GM12872 (cell line): Measurements from ENCODE around the gene OTUB1.

Source experiments
- TF ChIP-seq, protein P1 (sequence below): IDR thresholded peaks from 3 replicates; pipeline ENCODE4 v1.5.1; 2011; ENCODE audit warnings: low read depth, mild to moderate bottlenecking, low read length, moderate library complexity; ENCODE audit not compliant: insufficient read depth

The OTUB1 gene

DNA sequence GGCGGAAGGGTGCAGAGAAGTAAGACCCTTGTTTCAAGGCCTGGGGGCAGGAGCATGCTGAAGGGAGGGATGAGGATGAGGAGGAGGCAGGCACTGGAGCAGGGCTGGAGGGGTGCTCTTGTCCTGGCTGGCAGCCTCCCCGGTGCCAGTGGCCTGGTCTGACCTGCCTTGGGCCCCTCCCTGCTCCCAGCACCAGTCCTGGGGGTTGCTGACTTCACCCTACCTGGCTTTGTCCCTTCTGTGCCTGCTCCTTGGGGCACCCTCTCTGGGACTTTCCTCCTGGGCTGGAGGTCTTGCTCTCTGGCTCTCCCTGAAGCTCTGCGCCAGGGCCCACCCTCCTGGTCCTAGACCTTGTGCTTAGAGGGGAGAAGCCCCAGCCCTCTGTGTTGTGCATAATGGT, 44.8 kb downstream of the OTUB1 start:
- TF ChIP-seq, protein P1, sequence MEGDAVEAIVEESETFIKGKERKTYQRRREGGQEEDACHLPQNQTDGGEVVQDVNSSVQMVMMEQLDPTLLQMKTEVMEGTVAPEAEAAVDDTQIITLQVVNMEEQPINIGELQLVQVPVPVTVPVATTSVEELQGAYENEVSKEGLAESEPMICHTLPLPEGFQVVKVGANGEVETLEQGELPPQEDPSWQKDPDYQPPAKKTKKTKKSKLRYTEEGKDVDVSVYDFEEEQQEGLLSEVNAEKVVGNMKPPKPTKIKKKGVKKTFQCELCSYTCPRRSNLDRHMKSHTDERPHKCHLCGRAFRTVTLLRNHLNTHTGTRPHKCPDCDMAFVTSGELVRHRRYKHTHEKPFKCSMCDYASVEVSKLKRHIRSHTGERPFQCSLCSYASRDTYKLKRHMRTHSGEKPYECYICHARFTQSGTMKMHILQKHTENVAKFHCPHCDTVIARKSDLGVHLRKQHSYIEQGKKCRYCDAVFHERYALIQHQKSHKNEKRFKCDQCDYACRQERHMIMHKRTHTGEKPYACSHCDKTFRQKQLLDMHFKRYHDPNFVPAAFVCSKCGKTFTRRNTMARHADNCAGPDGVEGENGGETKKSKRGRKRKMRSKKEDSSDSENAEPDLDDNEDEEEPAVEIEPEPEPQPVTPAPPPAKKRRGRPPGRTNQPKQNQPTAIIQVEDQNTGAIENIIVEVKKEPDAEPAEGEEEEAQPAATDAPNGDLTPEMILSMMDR = no peak

DNA sequence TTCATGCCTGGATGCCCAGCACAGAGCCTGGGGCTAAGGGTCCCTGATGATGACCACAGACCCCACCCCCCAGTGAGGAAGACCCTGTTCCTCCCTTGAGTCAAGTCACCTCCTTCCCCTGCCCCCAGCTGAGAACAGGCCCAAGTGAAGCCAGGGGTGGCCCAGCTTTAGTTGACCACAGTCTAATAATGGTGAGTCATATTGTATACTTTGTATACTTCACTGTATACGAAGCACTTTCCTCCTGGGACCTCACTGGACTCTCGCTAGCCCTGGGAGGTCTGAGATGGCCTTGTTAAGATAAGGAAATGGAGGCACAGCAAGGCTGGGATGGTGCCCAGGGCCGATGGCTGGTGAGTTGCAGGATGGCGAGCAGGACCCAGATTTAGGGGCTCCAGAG, 45.8 kb downstream of the OTUB1 start:
- TF ChIP-seq, protein P1 = no peak

DNA sequence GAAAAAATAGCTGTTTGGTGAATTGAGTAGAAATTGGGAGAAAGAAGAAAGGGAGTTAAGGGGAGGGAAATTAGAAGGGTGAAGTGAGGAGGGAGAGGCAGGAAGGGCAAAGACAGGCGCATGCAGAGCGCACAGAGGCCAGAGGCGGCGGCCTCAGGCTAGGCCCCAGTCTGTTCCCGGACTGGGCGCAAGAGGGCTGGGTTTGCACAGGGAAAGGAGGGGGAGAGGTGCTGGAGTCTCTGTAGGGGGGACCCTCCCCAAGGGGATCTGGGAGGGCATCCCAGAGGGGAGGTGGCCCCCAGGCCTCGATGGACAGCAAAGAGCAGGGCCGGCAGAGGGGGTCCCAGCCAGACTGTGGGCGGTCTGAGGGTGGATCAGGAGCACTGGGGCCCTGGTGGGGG, 48.2 kb downstream of the OTUB1 start:
- TF ChIP-seq, protein P1 = no peak

DNA sequence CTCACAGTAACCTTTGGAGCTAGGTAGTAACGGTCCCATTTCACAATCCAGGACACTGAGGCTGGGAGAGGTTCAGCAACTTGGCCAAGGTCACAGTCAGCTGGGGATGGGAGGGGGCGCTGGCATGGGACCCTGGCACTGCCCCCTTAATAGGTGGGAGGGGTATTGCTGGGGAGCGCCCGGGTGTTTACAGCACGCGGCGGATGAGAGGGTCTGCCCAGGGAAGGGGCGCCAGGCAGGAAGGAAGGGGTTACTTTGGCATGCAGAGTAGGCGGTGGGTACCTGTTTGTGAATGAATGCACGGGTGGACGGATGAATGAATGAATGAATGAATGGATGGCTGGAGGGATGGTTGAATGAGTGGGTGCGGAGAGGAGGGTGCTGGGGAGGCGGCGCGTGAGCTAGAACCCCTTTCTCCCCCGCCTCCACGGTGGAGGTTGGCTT, 48.9 kb downstream of the OTUB1 start:
- TF ChIP-seq, protein P1 = no peak

DNA sequence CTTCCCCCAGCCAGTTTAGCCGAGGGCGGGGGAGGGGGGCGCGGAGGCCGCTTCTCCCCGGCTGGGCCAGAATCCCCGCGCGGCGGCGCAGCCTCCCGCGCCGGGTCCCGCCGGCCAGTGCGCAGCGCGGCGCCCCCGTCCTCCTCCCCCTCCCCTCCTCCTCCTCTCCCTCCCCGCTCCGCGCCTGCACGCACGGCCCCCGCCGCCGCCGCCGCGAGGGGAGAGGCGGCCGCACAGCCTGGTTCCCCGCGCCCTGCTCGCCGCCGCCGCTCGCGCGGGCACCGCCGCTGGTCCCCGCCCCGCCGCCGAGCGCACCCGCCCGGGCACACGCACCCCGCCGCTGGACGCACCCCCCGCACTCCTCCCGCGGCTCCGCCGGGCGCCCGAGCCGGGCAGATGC, 49.3 kb downstream of the OTUB1 start, which contains the start of gene FLRT1:
TSS of gene FLRT1 (plus strand) at position 356 of the 400 bp plus-strand sequence. CDS start 80,337 bp downstream, outside the sequence.
- TF ChIP-seq, protein P1 = no peak

DNA sequence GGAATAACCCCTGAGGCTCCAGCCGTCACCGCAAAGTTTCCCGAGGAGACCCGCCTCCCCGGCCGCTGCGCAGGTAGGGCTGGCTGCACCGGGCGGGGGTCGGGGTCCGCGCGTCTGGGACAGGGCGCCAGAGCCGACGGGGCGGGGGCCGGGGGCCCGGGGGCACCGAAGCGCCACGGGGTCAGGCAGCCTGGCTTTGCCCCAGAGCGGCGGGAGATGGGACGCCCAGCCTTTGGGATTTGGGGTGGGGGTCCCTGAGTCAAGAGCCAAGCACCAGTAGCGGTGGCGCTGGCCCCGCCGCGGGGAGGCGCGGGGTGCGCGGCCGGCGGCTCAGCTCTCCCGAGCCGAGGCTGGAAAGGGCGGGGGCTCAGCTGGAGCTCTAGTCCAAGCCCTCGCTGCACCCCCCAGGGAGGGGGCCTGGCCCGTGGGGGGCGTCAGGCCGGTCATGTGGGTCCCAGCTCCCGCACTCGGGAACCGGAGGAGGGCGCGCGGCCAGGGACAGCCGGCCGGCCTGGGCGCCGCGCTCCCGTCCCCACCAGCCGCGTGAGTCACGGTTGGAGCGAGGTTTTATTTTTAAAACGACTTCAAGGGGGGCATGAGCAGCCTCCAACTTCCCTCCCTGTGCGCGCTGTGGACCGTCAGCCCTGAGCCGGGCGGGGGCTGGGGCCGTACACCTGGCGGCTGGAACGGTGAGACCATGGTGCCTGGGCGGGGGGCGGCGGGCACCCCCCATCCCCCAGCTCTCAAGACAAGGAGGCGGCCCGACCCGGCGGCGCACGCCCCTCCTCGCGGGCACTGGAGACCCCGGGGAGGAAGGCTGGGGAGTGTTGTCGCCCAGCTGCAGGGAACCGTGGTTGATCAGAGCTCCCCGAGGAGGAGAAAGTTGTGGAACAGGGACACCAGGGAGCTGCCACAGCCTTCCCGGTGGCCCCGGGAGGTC, 50.1 kb downstream of the OTUB1 start:
- TF ChIP-seq, protein P1 = no peak

DNA sequence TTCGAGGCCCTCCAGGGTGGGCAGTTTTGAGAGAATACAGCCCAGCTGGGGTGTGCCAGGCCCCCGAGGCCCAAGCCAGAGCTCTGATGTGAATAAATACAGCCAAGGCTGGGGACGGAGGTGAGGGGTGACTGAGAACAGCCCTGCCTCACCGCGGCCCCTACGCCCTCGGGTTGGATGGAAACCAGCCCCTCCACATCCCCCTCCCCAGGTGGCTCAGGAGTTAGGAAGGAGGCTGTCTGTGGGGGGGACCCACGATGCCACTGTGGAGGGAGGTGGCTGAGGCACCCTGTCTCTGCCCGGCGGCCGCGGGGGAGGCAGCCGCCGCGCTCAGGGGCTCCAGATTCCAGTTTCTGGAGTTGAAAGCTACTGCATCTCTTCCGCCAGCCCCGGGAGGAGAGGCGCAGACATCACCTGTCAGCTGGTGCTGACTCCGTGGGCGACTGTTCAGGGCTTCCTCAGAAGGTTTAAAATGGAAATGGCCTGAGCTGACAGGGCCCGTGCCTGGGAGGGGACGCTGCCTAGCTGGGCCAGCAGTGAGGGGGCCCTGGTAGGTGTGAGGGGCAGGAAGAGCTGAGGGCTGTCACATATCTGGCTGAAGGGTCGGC, 50.9 kb downstream of the OTUB1 start:
- TF ChIP-seq, protein P1 = no peak
